HG03520 (cell line): ENCODE results near the gene IRAK3.
"Not testable (repeated sequence)": the region's sequence is repeated elsewhere in the genome, so short reads cannot be mapped to it uniquely, and the experiment has no call there.

Experiments used
- ATAC-seq: cut with Tn5 transposase; IDR thresholded peaks from one replicate; pipeline ENCODE4 v1.9.1; 2021; ENCODE audit warnings: mild to moderate bottlenecking, moderate library complexity; ENCODE audit not compliant: unreplicated experiment

Gene IRAK3

DNA sequence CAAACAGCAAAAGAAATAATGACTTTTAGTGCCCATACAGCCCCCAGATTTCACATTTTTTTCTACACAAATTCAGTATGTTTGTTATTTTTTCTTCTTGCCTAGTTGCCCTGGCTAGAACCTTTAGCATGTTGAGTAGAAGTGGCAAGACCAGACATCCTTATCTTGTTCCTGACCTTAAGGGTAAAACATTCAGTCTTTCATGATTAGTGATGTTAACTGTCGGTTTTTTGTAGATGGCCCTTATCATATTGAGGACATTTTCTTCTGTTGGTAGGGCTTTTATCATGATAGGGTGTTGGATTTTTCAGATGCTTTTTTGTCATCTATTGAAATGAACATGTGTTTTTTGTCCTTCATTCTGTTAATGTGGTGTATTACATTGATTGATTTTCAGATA, 17.1 kb downstream of the IRAK3 start:
- ATAC-seq: no peak

DNA sequence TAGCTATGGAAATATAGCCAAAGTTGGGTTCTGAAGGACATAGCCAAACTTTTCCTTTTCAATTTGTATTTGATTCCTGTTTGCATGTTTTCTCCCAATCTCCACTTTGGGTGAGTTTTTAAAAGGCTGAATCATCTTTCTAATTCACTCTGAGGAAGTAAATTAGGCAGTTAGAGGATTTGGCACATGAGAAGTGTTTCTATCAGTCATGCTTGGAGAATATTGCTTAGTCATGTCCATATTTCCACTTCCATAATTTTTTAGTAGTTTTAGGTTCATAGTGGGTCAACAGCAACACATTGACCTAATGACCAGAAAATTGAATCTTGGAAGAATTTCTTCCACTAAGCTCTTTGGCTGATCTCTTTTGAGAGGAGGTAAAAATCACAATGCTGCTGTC, 21.8 kb downstream of the IRAK3 start:
- ATAC-seq: no peak

DNA sequence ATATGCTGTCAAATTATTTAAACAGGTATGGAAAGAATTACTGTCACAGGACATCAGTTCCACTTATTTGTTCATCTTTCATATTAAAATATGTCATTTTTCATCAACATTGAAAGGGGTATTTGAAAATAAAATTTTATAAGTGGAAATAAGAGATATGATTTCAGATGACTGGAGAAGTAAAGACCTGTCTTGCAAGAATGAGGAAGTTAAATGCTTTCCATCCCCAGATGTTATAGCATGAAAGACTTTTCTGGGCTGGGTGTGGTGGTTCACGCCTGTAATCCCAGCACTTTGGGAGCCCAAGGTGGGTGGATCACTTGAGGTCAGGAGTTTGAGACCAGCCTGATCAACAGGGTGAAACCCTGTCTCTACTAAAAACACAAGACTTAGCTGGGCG, 22.6 kb downstream of the IRAK3 start:
- ATAC-seq: not testable (repeated sequence)

DNA sequence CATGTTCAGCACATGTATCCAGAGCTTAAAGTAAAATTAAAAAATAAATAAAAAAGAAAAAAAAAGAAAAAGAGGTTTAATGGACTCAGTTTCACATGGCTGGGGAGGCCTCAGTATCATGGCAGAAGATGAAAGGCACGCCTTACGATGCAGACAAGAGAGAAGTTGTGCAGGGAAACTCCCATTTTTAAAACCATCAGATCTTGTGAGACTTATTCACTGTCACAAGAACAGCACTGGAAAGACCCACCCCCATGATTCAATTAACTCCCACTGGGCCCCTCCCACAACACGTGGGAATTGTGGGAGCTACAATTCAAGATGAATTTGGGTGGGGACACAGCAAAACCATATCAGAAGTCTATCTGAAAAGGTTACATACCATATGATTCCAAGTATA, 24.0 kb downstream of the IRAK3 start:
- ATAC-seq: not testable (repeated sequence)

DNA sequence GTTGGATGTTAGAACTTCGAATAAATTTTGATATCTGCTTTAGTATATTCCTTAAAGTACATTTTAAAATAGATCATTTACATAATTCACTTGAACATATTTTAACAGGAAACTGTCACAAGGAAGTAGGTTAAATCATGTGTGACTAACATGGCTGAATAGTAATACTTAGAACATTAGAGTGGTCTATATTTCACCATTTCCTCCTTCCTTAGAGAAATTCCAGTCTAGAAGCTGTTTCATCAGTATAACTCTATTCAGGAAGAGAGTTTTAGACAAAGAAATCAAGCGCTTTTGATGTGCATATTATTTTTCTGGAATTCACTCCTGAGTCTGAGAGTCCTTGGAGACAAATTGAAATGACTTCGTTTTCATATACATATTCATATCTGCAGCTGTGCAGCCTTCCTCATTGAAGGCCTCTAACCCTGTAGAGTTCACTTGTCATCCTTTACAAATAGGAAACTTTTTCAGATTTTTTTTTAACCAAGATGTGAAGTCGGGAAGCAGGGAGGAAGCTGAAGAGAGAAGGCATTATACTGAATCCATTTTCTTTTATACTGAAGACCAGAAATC, 28.4 kb downstream of the IRAK3 start:
- ATAC-seq: no peak

DNA sequence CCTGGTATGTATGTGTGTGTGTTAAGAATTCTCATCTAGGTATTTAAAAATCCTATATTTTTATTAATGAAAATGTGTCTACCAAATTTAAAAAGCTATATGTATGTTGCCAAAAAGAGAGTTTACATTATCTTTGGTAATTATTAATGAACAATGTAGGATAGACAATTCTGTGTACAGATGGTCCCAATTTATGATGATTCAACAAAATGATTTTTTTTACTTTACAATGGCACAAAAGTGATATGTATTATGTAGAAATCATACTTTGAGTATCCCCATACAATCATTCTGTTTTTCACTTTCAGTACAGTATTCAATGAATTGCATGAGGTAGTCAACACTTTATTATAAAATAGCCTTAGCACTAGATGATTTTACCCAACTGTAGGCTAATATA, 39.4 kb downstream of the IRAK3 start:
- ATAC-seq: no peak

DNA sequence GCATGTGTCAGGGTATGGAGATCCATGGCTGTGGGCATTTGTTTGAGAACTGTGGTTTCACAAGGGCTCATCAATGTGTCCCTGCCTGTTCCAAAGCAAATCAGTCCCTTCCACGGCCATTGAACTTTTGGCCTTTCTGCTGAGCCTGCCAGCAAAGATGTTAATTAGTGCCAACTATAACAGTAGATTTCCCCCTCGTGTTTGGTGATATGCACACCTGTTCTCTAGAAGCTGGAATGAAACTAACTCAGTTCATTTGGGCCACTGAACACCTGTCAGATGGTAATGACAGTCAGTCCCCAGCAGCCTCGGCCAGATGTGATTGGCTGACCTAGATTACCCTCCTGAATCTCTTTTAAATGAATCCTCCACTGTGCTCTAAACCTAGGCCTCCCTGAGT, 43.2 kb downstream of the IRAK3 start:
- no peak for ATAC-seq

DNA sequence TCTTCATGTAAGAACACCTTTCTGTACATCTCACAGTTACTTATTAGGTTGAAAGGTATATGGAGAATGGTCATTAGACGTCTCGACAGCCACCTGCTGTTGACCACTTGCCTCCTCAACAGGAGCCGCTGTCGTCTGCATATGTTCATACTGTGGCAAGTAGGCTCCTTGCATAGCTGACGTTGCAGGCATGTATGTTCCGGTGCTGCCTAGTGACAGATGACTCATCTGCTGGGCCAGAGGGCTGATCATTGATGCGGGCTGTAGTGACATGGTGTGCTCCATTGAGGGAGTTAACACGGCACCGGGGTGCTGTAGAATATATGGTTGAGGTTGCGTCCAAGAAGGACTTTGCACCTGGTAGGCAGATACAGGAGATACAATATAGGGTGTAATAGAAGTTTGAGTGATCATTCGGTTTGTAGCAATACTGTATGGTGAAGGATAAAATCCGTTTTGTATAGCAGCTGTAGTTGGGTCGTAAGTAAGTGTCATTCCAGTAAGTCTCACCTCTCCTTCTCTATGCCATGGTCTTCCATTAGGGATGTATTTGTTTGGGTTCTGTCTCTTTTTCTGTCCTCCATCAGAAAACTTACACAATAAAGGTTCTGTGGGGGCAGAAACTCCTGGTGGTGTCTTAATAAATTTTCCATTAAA, 45.2 kb downstream of the IRAK3 start:
- ATAC-seq: peak; percentile 98

DNA sequence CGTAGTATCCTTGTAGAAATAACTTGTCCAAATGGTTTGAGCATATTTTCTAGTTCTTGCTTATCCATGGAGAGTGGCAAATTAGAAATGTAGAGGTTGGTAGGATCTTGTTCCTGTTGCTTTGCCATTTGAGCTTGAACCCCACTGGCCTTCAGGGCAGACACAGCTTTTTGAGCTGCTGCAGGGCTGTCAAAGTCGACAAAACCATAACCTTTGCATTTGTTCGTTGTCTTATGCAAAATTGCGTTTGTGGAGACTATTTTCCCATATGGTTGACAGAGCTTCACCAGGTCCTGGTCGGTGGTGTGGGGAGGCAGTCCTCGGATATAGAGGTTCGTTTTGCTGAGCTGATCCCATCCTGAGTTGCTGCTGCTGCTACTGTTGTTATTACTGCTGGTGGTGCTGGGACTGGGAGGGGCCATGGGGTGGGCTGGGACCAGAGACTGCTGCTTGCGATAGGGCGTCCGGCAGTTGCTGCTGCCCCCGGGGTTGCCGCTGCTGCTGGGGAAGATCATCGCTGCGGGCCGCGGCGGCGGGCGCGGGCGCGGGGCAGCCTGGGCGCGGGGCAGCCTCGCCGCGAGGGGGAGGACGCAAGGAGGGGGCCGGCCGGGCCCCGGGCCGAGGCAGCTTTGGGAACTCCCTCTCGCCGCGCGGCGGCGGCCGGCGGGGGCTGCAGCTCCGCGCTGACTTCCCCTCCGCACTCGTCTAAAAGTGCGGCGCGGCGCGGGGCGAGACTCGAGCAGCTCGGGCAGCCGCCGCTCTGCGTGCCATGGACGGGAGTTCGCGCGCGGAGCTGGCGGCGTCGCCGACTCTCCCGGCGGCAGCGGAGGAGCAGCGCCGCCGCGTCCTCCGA, 46.0 kb downstream of the IRAK3 start:
- ATAC-seq: peak; percentile 28

DNA sequence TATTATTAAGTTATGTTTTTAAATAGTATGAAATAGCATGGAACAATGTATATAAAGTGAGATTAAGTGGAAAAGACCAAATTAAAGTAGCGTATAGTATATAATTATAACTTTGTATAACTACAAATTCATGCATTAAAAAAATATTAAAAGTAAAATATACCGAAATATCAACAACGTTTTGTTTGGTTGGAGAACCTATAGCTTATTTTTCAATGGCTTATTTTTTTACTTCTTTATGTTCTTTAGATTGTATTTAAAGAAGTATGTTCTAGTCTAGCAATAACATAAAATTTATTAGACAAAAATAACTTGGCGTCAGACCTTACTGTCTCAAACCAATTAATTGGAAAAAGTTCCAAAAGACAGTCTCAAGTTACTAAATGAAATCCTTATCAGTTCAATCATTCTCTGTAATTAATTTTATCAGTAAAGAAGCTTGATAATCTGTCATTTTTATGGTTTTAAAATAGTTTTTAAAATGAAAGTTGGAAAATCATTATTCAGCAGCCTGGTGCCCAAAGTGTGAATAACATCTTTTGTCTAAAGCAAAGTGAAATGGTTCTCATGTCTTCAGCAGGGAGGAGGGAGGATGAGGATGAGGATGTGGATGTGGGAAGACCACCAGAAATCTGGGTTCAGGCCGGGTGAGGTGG, 46.7 kb downstream of the IRAK3 start:
- ATAC-seq: no peak

DNA sequence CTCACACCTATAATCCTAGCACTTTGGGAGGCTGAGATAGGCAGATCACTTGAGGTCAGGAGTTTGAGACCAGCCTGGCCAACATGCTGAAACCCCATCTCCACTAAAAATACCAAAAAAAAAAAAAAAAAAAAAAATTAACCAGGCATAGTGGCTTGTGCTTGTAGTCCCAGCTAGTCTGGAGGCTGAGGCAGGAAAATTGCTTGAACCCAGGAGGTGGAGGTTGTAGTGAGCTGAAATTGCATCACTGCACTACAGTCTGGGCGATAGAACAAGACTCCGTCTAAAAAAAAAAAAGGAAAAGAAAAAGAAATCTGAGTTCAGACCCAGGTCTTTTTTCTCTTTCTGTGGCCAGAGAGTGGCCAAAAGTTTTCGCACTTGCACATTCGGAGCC, 47.3 kb downstream of the IRAK3 start:
- not testable (repeated sequence) for ATAC-seq

DNA sequence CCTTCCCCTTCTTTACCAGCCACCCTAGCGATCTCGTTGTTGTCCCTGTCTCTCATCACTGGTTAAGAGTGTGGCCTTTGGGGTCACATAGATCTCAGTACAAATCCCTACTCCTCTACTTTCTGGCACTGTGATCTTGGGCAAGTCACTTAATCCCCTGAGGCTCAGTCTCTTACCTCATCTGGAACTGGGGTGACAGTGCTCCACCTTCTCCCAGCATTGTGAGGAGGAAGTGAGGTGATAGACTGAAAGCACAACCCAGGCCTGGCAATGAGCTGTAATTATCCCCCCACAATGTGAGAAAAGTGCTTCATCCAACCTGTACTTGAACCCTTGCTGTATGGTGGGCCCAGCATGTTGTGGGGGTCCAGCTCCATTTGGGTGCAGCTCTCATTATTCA, 48.0 kb downstream of the IRAK3 start:
- ATAC-seq: no peak

DNA sequence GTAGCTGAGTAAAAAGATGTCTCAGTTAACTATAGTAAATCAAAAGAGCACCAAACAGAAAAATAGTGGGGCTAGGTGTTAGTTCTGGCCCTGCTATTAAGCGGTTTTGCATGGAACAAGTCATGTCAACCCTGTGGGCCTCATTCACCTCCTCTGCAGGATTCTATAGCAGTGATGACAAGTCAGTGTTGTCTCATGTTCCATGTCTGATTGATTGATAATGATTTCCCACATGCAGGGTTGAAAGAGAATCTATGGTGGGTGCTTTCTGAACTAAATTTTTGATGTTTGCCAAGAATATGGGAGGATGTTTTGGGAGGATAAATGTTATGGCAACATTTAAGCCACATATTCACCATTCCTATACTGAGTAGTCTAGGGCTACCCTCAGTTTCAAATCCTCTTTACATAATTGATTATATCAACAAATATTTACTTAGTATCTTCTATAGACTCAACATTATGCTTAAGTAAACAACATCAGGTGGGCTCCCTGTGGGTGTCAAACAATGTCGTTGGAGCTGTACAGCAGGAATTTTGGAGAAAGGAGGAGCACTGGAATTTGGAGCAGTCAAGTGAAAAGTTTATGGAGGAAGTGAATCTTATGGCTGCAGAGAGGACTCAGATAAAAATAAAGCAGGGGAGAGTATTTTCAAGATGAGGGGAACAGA, 48.6 kb downstream of the IRAK3 start:
- no peak for ATAC-seq

DNA sequence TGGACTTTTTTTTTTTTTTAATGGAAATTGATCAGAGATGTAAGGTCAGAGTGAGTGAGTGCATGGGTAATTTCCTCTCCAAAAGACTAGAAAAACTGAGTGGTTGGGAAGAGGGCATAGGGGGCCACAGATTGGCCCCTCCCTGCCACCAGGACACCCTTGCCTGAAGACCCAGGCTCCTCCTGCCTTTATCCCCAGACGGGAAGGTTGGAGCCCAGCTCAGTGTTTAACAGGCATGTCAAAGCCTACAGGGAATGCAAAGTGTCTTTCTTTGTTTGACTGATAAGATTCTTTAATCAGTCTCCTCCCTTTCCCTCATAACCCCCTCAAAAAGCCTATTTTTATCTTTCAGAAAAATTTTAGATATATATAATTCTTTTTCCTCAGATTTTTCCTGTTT, 50.3 kb downstream of the IRAK3 start:
- ATAC-seq: no peak

DNA sequence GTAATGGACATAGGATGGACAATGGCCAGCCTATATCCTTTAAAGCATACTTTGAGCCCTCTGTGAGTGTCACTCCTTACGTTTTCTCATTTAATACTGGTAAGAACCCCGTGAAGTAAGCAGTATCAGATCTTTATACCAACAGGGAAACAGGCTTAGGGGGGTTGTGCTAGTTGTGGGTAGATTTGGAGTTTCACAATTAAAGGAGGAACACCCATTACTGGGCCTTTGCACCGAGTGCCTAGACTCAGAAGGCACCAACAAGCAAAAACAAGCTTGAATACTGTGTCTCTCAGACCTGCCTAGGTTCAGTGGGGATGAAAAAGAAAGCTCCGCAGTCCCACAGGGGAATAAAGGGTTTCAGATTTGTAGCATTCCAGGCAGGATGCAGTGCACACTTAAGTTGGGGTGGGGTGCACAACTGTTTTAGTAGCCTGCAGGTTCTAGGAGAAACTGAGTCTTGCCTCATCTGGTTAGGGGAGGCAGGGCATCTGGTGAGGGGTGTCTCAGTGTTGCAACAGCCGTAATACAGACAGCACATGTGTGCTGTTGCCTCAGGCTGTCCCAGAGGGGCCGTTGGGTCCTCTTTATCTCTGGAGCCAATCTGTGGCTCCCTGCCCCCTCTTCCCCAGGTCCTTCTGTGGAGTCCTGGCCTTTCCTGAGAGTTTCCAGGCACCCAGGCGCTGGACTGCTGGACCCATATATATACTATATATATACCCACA, 51.2 kb downstream of the IRAK3 start:
- no peak for ATAC-seq

DNA sequence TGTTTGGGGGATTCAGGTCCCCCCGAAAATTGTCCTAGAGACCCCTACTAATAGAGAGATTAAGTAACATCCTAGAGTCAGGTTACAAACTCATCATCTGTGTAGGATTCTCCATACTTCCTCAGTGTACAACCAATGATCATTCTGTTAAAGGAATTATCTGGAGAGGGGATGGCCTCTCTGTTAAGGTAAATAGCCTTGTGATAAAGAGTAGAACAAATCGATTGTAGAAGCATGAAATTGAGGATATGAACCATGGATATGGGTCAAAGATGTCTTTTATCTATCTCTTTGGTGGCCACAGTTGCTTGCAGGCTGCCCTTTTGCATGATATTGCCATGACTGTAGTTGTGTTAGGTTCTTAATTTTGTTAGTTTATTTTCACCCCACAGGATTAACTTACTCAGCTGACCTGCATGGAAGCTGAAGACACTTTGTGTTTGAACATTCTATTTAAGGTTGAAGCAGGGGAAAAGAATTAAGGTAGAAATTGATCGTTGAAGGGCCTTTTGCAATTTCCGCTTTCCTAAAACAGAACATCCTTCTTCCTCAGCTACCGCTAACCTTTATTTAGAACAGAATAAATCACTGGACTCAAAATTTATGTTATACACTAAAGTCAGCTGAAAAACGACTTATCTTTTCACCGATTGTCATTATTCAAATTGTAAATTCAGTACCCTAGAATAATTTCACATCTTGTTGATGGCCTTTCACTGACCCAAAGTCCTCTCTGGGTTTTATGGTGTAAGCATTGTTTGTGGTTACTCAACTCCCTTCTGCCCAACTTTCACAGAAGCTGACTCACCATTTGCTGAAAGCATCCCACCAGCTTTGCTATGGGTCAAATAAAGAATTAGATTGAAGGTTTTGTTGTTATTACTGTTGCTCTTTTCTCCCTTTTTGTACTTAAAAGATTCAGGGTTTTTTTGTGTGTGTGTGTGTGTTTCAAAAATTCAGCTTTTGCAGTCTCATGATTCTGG, 52.3 kb downstream of the IRAK3 start:
- ATAC-seq: no peak

DNA sequence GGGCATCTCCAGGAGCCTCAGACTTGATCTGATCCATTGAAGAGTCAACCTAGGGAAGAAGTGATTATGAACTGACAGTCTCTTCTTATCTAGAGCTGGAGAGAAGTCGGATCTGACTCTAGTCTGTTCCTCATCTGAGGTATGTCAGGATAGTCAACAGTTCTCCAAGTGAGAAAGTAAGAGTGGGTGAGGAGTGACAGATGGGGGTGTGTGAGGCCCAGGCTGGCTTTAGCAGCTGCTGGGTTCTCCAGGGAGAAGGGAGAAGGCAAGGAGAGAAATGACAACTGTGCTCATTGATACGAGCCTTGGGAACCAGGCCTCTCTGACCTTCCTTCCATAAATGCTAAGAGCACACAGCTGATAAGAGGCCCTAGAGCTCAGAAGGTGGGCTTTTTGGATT, 53.3 kb downstream of the IRAK3 start:
- no peak for ATAC-seq

DNA sequence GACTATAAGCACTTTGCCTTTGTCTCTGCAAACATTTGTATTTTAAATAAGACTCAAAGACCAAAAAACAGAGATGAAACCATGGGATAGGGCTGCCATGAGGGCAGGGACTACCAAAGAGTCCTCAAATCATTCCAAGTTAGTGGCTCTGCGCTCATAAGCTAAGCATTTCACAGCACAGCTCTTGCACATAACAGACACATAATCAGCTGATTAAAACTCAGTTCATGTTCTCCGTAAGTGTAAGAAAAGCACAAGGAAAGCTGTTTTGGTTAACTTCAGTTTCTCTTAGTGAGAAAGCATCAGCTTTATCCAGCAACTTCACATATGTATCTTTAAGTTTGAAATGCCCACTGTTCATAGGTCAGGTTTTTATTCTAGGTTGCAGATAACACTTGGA, 54.9 kb downstream of the IRAK3 start:
- no peak for ATAC-seq

DNA sequence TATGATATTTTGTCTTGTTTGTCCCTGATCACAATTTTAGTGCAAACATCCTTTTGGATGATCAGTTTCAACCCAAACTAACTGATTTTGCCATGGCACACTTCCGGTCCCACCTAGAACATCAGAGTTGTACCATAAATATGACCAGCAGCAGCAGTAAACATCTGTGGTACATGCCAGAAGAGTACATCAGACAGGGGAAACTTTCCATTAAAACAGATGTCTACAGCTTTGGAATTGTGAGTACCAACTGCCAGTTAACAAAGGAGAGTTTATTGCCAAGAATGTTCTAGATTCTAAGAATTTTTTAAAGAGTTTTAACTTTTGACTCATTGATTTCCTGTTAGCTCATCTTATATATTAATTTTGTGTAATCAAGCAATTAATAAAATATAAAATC, 55.4 kb downstream of the IRAK3 start:
- no peak for ATAC-seq
